CD8-positive, alpha-beta memory T cell (primary cell): ENCODE measurements around the gene PPP2R5C. TPM values are rescaled to one million over a fixed set of nuclear protein-coding genes. Genes with fewer than 3 reads are reported as not detected.

Experiments
- CTCF ChIA-PET: fragments of 350-600 bp; sonication (Branson Sonifier 250); formaldehyde crosslinking; loops from one replicate; lab custom pipeline; 2021; ENCODE audit warnings: antibody characterized with exemption; lab: Charles Lee
- POLR2A ChIA-PET: fragments of 350-600 bp; sonication (Branson Sonifier 250); formaldehyde crosslinking; loops from one replicate; lab custom pipeline; 2021; ENCODE audit warnings: antibody characterized with exemption; lab: Charles Lee
- DNase-seq, 5 donors: peaks; one replicate each; pipeline versions ENCODE4 v3.0.0 to v3.0.0-alpha.2; 2020 to 2022; ENCODE audit warnings: mixed read lengths in 1 of 5
- H3K27ac ChIP-seq: one replicate; pipeline ENCODE4 v1.7.0; 2013; ENCODE audit warnings: low read depth, mild to moderate bottlenecking, low read length, moderate library complexity
- H3K27me3 ChIP-seq: 2 replicates; pipeline ENCODE4 v1.7.0; 2013; ENCODE audit warnings: low read length, mild to moderate bottlenecking; ENCODE audit not compliant: insufficient read depth, poor library complexity, severe bottlenecking
- H3K36me3 ChIP-seq: 2 replicates; pipeline ENCODE4 v1.7.0; 2013; ENCODE audit warnings: mild to moderate bottlenecking, low read length, moderate library complexity; ENCODE audit not compliant: insufficient read depth
- H3K4me1 ChIP-seq: 2 replicates; pipeline ENCODE4 v1.7.0; 2013; ENCODE audit warnings: mild to moderate bottlenecking, low read length, moderate library complexity; ENCODE audit not compliant: insufficient read depth
- H3K4me3 ChIP-seq: 2 replicates; pipeline ENCODE4 v1.7.0; 2013; ENCODE audit warnings: mild to moderate bottlenecking, low read length
- H3K9me3 ChIP-seq: 2 replicates; pipeline ENCODE4 v1.7.0; 2013; ENCODE audit warnings: mild to moderate bottlenecking, low read length
- H3K27ac Mint-ChIP-seq, 8 donors: one replicate each; pipeline ENCODE4 v1.8.0; 2020 to 2021; ENCODE audit warnings: mixed read lengths in 8 of 8, mild to moderate bottlenecking in 6 of 8, inconsistent platforms in 3 of 8, moderate library complexity in 3 of 8
- H3K27me3 Mint-ChIP-seq, 2 donors: one replicate each; pipeline ENCODE4 v1.8.0; 2020 to 2021; ENCODE audit warnings: mixed read lengths in 2 of 2, mild to moderate bottlenecking in 1 of 2, moderate library complexity in 1 of 2
- H3K36me3 Mint-ChIP-seq, 3 donors: one replicate each; pipeline ENCODE4 v1.8.0; 2020 to 2021; ENCODE audit warnings: mixed read lengths in 3 of 3, inconsistent platforms in 1 of 3, mild to moderate bottlenecking in 1 of 3
- H3K4me1 Mint-ChIP-seq, 3 donors: one replicate each; pipeline ENCODE4 v1.8.0; 2020 to 2021; ENCODE audit warnings: mixed read lengths in 3 of 3, inconsistent platforms in 1 of 3, mild to moderate bottlenecking in 1 of 3
- H3K4me3 Mint-ChIP-seq, 7 donors: one replicate each; pipeline ENCODE4 v1.8.0; 2020 to 2021; ENCODE audit warnings: mixed read lengths in 7 of 7, mild to moderate bottlenecking in 6 of 7, moderate library complexity in 4 of 7, inconsistent platforms in 2 of 7
- H3K9me3 Mint-ChIP-seq, 5 donors: one replicate each; pipeline ENCODE4 v1.8.0; 2020 to 2022; ENCODE audit warnings: mixed read lengths in 5 of 5, mild to moderate bottlenecking in 3 of 5, moderate library complexity in 2 of 5, inconsistent platforms in 1 of 5
- polyA plus RNA-seq: library from polyadenylated mRNA; unstranded; fragments of 300-500 nt; fragmentation: Illumina TruSeq; gene quantifications from one replicate; pipeline ENCODE4 v1.2.3, GENCODE V29; 2021
- total RNA-seq, 2 experiments: library from RNA; stranded (reverse); gene quantifications; one replicate each; pipeline ENCODE4 v1.2.3, GENCODE V29; 2021

Gene PPP2R5C
- total and polyA plus RNA-seq, 3 experiments from 2014 or later: 278 to 342 (median 307) TPM

- ChIA-PET POLR2A (no interaction called here), CTCF (interaction anchor here (0.8 kb wide), 1 partner anchor 219 kb away, joined by 3 read pairs; no protein-coding TSS in a partner anchor)
- no peaks in the 10 kb centered on the region for H3K9me3 ChIP-seq
- Mint-ChIP-seq H3K4me1 (peaks cover 0 to 2% (median 0%) of the 10 kb centered on the region in 3 donors), H3K27me3 (no peaks in the 10 kb centered on the region), H3K4me3 (no peak overlapping the region), H3K9me3 (no peaks in the 10 kb centered on the region), H3K27ac (no peak overlapping the region), H3K36me3 (peaks cover 0 to 73% (median 11%) of the 10 kb centered on the region in 3 donors)
- H3K27ac ChIP-seq: no peak overlapping the region
- no peaks in the 10 kb centered on the region for H3K27me3 ChIP-seq
- H3K36me3 ChIP-seq: peaks cover 22% of the 10 kb centered on the region
- H3K4me3 ChIP-seq: no peak overlapping the region
- H3K4me1 ChIP-seq: no peaks in the 10 kb centered on the region
- DNase-seq: no peak
Observed at GRCh38 chr14:101926085-101926484, 164.6 kb downstream of the PPP2R5C start.

- Histone ChIP-seq H3K9me3 (no peaks in the 10 kb centered on the region), H3K4me1 (no peaks in the 10 kb centered on the region), H3K27ac (no peak overlapping the region), H3K36me3 (peaks cover 17% of the 10 kb centered on the region), H3K4me3 (no peak overlapping the region), H3K27me3 (no peaks in the 10 kb centered on the region)
- Mint-ChIP-seq H3K4me1 (peaks cover 0 to 2% (median 0%) of the 10 kb centered on the region in 3 donors), H3K27me3 (no peaks in the 10 kb centered on the region), H3K27ac (peak overlapping the region in 3 of 8 donors; percentile 17 to 66 (median 43)), H3K36me3 (peaks cover 0 to 68% (median 11%) of the 10 kb centered on the region in 3 donors), H3K9me3 (no peaks in the 10 kb centered on the region), H3K4me3 (no peak overlapping the region)
- CTCF ChIA-PET: interaction anchor here (0.8 kb wide), 1 partner anchor 220 kb away, joined by 3 read pairs; no protein-coding TSS in a partner anchor
- no peak for DNase-seq
- POLR2A ChIA-PET: no interaction called here
Observed at GRCh38 chr14:101926620-101927019, 165.1 kb downstream of the PPP2R5C start.

- CTCF ChIA-PET: no interaction called here
- Mint-ChIP-seq H3K27me3 (no peaks in the 10 kb centered on the region), H3K36me3 (peaks cover 0 to 61% (median 8%) of the 10 kb centered on the region in 3 donors)
Observed at GRCh38 chr14:101927859-101928258, 166.3 kb downstream of the PPP2R5C start.

DNA sequence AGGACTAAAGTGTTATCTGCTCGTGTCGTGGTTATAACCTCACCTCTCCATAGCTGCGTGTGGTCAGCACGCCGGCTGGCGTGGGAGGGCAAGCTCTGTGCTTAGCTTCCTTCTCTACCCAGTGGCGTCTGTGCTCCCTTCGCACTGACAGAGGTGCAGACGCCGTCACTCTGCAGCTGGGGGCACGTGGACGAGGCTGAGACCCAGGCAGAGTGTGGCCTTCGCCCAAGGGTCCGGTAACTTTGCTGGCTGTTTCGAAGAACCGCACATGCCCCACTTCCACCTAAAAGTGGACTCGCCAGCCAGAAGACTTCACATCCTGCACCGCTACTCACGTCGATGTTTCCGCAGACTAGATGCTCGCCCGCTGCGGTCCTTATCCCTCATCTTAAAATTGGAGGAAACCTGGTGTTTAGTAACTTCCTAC lies 166.9 kb downstream of the PPP2R5C start:
- Mint-ChIP-seq H3K4me3 (no peak overlapping the region), H3K27me3 (no peaks in the 10 kb centered on the region), H3K4me1 (peaks cover 0 to 2% (median 0%) of the 10 kb centered on the region in 3 donors), H3K27ac (peak overlapping the region in 4 of 8 donors; percentile 28 to 91 (median 59)), H3K36me3 (peaks cover 0 to 55% (median 8%) of the 10 kb centered on the region in 3 donors), H3K9me3 (no peaks in the 10 kb centered on the region)
- no peak overlapping the region for H3K4me3 ChIP-seq
- H3K36me3 ChIP-seq: peaks cover 13% of the 10 kb centered on the region
- POLR2A ChIA-PET: interaction anchor here (0.5 kb wide), 1 partner anchor 158 kb away, joined by 3 read pairs; no protein-coding TSS in a partner anchor
- H3K9me3 ChIP-seq: no peaks in the 10 kb centered on the region
- CTCF ChIA-PET: no interaction called here
- DNase-seq: no peak
- no peak overlapping the region for H3K27ac ChIP-seq
- H3K27me3 ChIP-seq: no peaks in the 10 kb centered on the region
- no peaks in the 10 kb centered on the region for H3K4me1 ChIP-seq

More at GRCh38 chr14:101927859-101928258, 166.3 kb downstream of the PPP2R5C start:
- Histone ChIP-seq H3K9me3 (no peaks in the 10 kb centered on the region), H3K4me3 (no peak overlapping the region), H3K4me1 (no peaks in the 10 kb centered on the region), H3K36me3 (peaks cover 13% of the 10 kb centered on the region), H3K27ac (no peak overlapping the region), H3K27me3 (no peaks in the 10 kb centered on the region)
- H3K4me1 Mint-ChIP-seq: peaks cover 0 to 2% (median 0%) of the 10 kb centered on the region in 3 donors
- H3K4me3 Mint-ChIP-seq: no peak overlapping the region
- peak overlapping the region in 2 of 8 donors; percentile 54 to 64 for H3K27ac Mint-ChIP-seq
- no peaks in the 10 kb centered on the region for H3K9me3 Mint-ChIP-seq
- no peak for DNase-seq
- POLR2A ChIA-PET: no interaction called here

DNA sequence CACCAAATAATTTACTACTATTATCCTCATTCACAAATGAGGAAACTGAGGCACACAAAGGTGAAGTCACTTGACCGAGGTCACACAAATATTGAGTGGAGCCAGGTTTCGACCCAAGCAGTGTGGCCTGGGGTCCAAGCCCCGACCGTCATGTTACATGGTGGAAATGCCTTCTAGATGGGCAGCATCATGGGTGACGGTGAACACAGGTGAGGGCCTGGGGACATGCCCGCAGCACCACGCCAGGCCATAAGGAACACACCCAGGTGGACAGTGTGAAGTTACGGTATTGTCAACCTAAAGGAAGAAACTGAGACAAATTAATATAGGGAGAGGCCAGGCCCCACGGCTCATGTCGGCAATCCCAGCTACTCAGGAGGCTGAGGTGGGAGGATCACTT lies 167.6 kb downstream of the PPP2R5C start:
- H3K36me3 ChIP-seq: peaks cover 13% of the 10 kb centered on the region
- H3K4me1 ChIP-seq: no peaks in the 10 kb centered on the region
- no peaks in the 10 kb centered on the region for H3K9me3 Mint-ChIP-seq
- CTCF ChIA-PET: no interaction called here
- H3K4me3 ChIP-seq: no peak overlapping the region
- H3K9me3 ChIP-seq: no peaks in the 10 kb centered on the region
- H3K4me3 Mint-ChIP-seq: no peak overlapping the region
- POLR2A ChIA-PET: interaction anchor here (0.5 kb wide), 1 partner anchor 15 kb away, joined by 3 read pairs; no protein-coding TSS in a partner anchor
- H3K27me3 ChIP-seq: no peaks in the 10 kb centered on the region
- DNase-seq: no peak
- H3K27me3 Mint-ChIP-seq: no peaks in the 10 kb centered on the region
- H3K36me3 Mint-ChIP-seq: peaks cover 0 to 48% (median 8%) of the 10 kb centered on the region in 3 donors
- H3K27ac Mint-ChIP-seq: peak overlapping the region in 7 of 8 donors; percentile 28 to 91 (median 61)
- no peak overlapping the region for H3K27ac ChIP-seq
- H3K4me1 Mint-ChIP-seq: peaks cover 0 to 2% (median 0%) of the 10 kb centered on the region in 3 donors

GRCh38 chr14:101929946-101930345 lies 168.4 kb downstream of the PPP2R5C start:
- DNase-seq: no peak
- H3K9me3 ChIP-seq: no peaks in the 10 kb centered on the region
- Mint-ChIP-seq H3K4me3 (no peak overlapping the region), H3K27me3 (no peaks in the 10 kb centered on the region), H3K36me3 (peaks cover 0 to 42% (median 5%) of the 10 kb centered on the region in 3 donors), H3K9me3 (no peaks in the 10 kb centered on the region), H3K27ac (peak overlapping the region in 3 of 8 donors; percentile 11 to 54 (median 23)), H3K4me1 (peaks cover 0 to 2% (median 0%) of the 10 kb centered on the region in 3 donors)
- peaks cover 13% of the 10 kb centered on the region for H3K36me3 ChIP-seq
- H3K4me1 ChIP-seq: no peaks in the 10 kb centered on the region
- H3K27ac ChIP-seq: no peak overlapping the region
- CTCF ChIA-PET: no interaction called here
- POLR2A ChIA-PET: interaction anchor here (0.5 kb wide), 1 partner anchor 862 kb away, joined by 9 read pairs; no protein-coding TSS in a partner anchor
- no peaks in the 10 kb centered on the region for H3K27me3 ChIP-seq
- no peak overlapping the region for H3K4me3 ChIP-seq

GRCh38 chr14:101932673-101933072 lies 171.2 kb downstream of the PPP2R5C start:
- Mint-ChIP-seq H3K4me3 (no peak overlapping the region), H3K9me3 (no peaks in the 10 kb centered on the region), H3K27me3 (no peaks in the 10 kb centered on the region), H3K27ac (peak overlapping the region in 2 of 8 donors; percentile 38 to 42), H3K4me1 (peaks cover 0 to 2% (median 0%) of the 10 kb centered on the region in 3 donors), H3K36me3 (peaks cover 0 to 16% (median 2%) of the 10 kb centered on the region in 3 donors)
- H3K4me3 ChIP-seq: no peak overlapping the region
- ChIA-PET POLR2A (interaction anchor here (1.2 kb wide), 1 partner anchor 16 kb away, joined by 3 read pairs; no protein-coding TSS in a partner anchor), CTCF (interaction anchor here (0.5 to 0.7 kb wide), 2 partner anchors 13 to 382 kb away, joined by 3 read pairs; no protein-coding TSS in a partner anchor)
- no peaks in the 10 kb centered on the region for H3K27me3 ChIP-seq
- H3K27ac ChIP-seq: no peak overlapping the region
- H3K4me1 ChIP-seq: no peaks in the 10 kb centered on the region
- no peak for DNase-seq
- H3K9me3 ChIP-seq: no peaks in the 10 kb centered on the region
- H3K36me3 ChIP-seq: peaks cover 9% of the 10 kb centered on the region

DNA sequence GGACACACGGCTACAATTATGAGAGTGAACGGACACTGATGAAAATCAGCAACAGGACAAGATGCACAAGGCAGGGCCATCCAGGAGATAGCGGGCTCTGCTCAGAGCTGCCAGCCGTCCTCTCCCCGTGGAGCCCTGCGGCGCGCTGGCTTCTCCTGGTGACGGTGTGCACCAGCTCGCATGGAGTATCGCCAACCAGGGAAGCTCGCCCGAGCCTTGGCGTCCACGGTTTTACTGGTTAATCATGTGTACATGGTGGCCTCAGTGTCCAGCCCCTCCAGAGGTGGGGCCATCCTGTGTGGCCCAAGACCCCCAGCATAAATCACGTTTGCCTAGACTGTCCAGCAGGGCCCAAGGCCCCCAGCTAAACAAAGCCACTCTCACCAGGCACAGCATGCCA lies 171.7 kb downstream of the PPP2R5C start:
- Histone ChIP-seq H3K9me3 (no peaks in the 10 kb centered on the region), H3K27me3 (no peaks in the 10 kb centered on the region), H3K4me3 (no peak overlapping the region), H3K4me1 (no peaks in the 10 kb centered on the region), H3K27ac (no peak overlapping the region), H3K36me3 (peaks cover 9% of the 10 kb centered on the region)
- no peaks in the 10 kb centered on the region for H3K27me3 Mint-ChIP-seq
- H3K4me1 Mint-ChIP-seq: peaks cover 0 to under 1% (median 0%) of the 10 kb centered on the region in 3 donors
- peak overlapping the region in 2 of 8 donors; percentile 19 to 42 for H3K27ac Mint-ChIP-seq
- CTCF ChIA-PET: interaction anchor here (0.5 to 0.7 kb wide), 2 partner anchors 12 to 382 kb away, joined by 3 read pairs; no protein-coding TSS in a partner anchor
- H3K36me3 Mint-ChIP-seq: peaks cover 0 to 12% (median 1%) of the 10 kb centered on the region in 3 donors
- no peak for DNase-seq
- no peak overlapping the region for H3K4me3 Mint-ChIP-seq
- H3K9me3 Mint-ChIP-seq: no peaks in the 10 kb centered on the region
- POLR2A ChIA-PET: interaction anchor here (0.6 to 1.2 kb wide), 2 partner anchors 16 to 211 kb away, joined by 3 to 10 read pairs; no protein-coding TSS in a partner anchor
